DND-41 (cell line): ENCODE data around the gene OR2G2.

Experiments
- EZH2 ChIP-seq: IDR thresholded peaks from 3 replicates; pipeline ENCODE4 v1.6.1; 2012; ENCODE audit warnings: borderline replicate concordance, low read depth, mild to moderate bottlenecking, moderate library complexity, low read length, inconsistent platforms; ENCODE audit not compliant: severe bottlenecking
- TF ChIP-seq, protein P1 (sequence below): IDR thresholded peaks from 2 replicates; pipeline ENCODE4 v1.5.1; 2012; ENCODE audit warnings: borderline replicate concordance, low read length, moderate library complexity, mild to moderate bottlenecking; ENCODE audit not compliant: poor library complexity, severe bottlenecking; ENCODE audit errors: extremely low read depth

DNA sequence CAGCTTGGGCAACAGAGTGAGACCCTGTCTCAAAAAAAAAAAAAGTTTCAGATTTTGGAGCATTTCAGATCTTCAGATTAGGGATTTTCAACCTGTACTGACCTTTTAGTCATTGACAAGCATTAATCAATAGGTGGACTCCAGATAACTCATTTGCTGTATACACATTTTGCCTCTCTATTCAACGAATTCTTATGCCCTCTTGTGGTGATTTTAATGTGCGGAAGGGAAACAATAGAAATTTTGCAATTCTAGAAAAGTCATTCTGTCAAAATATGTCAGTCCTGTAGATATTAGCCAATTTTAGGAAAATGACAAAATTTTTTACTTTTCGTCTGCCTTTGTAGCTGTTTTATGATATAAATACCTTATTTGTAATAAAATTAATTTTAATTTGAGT lies 11.6 kb upstream of the OR2G2 start:
- TF ChIP-seq, protein P1, sequence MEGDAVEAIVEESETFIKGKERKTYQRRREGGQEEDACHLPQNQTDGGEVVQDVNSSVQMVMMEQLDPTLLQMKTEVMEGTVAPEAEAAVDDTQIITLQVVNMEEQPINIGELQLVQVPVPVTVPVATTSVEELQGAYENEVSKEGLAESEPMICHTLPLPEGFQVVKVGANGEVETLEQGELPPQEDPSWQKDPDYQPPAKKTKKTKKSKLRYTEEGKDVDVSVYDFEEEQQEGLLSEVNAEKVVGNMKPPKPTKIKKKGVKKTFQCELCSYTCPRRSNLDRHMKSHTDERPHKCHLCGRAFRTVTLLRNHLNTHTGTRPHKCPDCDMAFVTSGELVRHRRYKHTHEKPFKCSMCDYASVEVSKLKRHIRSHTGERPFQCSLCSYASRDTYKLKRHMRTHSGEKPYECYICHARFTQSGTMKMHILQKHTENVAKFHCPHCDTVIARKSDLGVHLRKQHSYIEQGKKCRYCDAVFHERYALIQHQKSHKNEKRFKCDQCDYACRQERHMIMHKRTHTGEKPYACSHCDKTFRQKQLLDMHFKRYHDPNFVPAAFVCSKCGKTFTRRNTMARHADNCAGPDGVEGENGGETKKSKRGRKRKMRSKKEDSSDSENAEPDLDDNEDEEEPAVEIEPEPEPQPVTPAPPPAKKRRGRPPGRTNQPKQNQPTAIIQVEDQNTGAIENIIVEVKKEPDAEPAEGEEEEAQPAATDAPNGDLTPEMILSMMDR: peak; percentile 61
- no peak for TF ChIP-seq EZH2
